ENCODE measurements around the gene KIF2C.

The KIF2C gene

GRCh38 chr1:44805311-44806024, 65.8 kb downstream of the KIF2C start:
- TF ChIP-seq CTCF (conservative IDR thresholded peaks at IDR 0.05; ENCODE audit: low read depth, low read length) = no peak
- no peak overlapping the region for H3K4me3 ChIP-seq (ENCODE audit: low read length)
- DNase-seq (ENCODE audit: low read depth) = no peak

GRCh38 chr1:44806025-44806703, 66.5 kb downstream of the KIF2C start:
- H3K4me3 ChIP-seq (ENCODE audit: low read length) = no peak overlapping the region
- no peak for TF ChIP-seq CTCF (conservative IDR thresholded peaks at IDR 0.05; ENCODE audit: low read depth, low read length)
- DNase-seq (ENCODE audit: low read depth) = no peak

- TF ChIP-seq CTCF (conservative IDR thresholded peaks at IDR 0.05; ENCODE audit: low read depth, low read length) = no peak
- H3K4me3 ChIP-seq (ENCODE audit: low read length) = peak within 1 kb of the TSS; percentile 14
- DNase-seq (ENCODE audit: low read depth) = no peak
Measured at GRCh38 chr1:44806704-44807363, 67.2 kb downstream of the KIF2C start, which contains the start of gene DYNLT4. TSS of gene DYNLT4 (minus strand) at chr1:44807351. CDS start at chr1:44806668, 683 bp downstream.

- peak; percentile 100 for DNase-seq (ENCODE audit: low read depth)
- H3K4me3 ChIP-seq (ENCODE audit: low read length) = peak overlapping the region; percentile 14
- no peak for TF ChIP-seq CTCF (conservative IDR thresholded peaks at IDR 0.05; ENCODE audit: low read depth, low read length)
Measured at GRCh38 chr1:44807364-44808062, 67.9 kb downstream of the KIF2C start.

GRCh38 chr1:44808063-44808937, 68.7 kb downstream of the KIF2C start, which contains the start of gene BTBD19:
TSS of gene BTBD19 (plus strand) at chr1:44808523. CDS start at chr1:44808821, 298 bp downstream.
- peak; percentile 78 for DNase-seq (ENCODE audit: low read depth)
- TF ChIP-seq CTCF (conservative IDR thresholded peaks at IDR 0.05; ENCODE audit: low read depth, low read length) = no peak

More at GRCh38 chr1:44808063-44808937, 68.7 kb downstream of the KIF2C start, which contains the start of gene BTBD19:
- H3K4me3 ChIP-seq (ENCODE audit: low read length) = peak within 1 kb of the TSS; percentile 59

All from retinal pigment epithelial cell (primary cell).